GM18505 (cell line): ENCODE results near the gene SLC36A3.
A peak's percentile ranks its signal among the peaks of the same experiment; 100 is the strongest.
"Not testable (repeated sequence)": the region's sequence is repeated elsewhere in the genome, so short reads cannot be mapped to it uniquely, and the experiment has no call there.

Source experiments
- ATAC-seq: cut with Tn5 transposase; IDR thresholded peaks from one replicate; pipeline ENCODE4 v1.9.1; 2021; ENCODE audit not compliant: unreplicated experiment
- POLR2A ChIP-seq: IDR thresholded peaks from 4 replicates; pipeline ENCODE4 v1.6.1; 2011; ENCODE audit warnings: borderline replicate concordance; ENCODE audit not compliant: insufficient read depth, insufficient read length; ENCODE audit errors: extremely low read depth

Gene SLC36A3

DNA sequence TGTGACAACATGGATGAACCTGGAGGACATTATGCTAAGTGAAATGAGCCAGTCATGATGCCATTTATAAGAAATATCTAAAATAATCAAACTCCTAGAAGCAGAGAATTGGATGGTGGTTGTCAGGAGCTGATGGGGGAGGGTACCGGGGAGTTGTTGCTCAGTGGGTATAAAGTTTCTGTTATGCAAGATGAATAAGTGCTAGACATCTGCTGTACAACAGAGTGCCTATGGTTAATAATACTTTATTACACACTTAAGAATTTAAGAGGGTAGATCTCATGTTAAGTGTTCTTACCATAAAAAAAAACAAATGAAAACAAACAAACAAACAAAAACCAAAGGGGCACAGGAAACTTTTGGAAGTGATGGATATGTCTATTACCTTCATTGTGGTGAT, 66.7 kb downstream of the SLC36A3 start:
- ATAC-seq, result no peak
- TF ChIP-seq POLR2A, result no peak

DNA sequence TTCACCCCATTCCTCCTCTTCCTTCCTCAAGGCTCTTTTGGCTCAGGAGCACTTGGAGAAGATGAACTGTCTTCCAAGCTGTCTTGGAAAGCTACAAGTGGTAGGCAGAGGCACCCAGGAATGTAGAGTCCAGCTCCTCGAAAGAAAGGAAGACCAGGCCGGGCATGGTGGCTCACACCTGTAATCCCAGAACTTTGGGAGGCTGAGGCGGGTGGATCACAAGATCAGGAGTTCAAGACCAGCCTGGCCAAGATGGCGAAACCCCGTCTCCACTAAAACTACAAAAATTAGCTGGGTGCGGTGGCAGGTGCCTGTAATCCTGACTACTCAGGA, 68.4 kb downstream of the SLC36A3 start:
- ATAC-seq, result not testable (repeated sequence)

DNA sequence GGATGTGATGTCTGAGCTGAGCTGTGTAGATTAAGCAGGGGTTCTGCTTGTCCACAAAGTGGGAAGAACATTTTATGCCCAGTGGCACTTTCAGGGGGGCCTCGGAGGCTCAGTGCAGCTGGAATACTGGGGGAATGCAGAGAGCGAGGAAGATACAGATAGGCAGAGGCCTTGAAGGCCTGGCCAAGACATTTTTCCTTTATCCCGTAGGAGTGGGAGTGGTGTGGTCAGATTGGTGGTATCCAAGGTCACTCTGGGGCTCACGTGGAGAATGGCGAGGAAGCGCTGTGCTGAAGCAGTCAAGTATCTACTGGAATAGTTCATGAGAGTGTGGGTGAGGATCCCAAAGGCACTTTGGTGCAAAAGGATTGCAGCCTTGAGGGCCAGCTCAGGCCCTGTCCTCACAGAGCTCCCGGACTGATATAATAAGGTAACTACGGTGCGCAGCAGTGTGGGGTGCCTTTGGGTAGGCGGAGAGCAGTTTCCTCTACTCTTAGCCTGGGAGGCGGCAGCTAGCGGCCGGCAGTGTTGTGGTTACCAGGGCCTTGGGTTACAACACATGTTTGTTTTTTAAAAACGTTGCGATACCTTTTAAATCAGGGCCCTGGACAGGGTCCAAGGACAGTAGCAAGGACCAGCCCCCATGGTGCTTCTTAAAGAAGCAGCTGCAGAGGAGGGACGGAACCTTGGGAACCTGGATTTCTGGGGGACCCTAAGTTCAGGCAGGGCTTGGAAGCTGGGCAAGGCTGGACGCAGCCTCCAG, 68.9 kb downstream of the SLC36A3 start:
- peak; percentile 43 for ATAC-seq
- peak; percentile 56 for TF ChIP-seq POLR2A

DNA sequence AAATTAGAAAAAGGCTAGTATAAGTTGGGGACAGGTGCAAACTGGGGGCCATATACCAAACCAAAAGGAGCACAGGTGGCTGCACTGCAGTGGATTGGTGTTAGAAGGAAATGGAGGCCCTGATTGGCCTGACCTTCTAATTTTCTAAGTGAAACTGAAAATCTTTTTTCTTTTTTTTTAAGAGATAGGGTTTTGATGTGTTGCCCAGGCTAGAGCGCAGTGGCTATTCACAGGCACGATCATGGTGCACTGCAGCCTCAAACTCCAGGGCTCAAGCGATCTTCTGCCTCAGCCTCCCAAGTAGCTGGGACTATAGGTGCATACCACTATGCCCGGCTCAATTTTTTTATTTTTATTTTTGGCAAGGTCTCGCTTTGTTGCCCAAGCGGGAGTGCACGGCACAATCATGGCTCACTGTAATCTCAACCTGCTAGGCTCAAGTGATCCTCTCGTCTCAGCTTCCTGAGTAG, 69.9 kb downstream of the SLC36A3 start:
- peak; percentile 29 for TF ChIP-seq POLR2A
- ATAC-seq, result peak; percentile 56

DNA sequence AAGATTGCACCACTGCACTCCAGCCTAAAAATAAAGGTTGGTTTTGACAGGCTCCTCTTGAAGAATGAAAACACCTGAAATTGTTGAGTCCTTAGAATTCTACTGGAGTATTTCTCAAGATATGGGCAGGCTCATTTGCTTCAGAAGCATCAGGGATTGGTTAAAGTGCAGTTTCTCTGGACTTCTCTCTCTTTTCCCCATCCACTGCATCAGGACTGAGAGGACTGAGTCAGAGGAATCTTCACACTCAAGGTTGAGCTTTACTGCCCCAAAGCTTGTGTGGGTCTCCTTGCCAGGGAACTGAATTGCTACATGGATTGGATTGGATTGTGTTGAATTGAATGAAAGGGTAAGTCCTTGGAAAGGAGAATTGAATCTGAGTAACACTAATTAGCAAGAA, 72.2 kb downstream of the SLC36A3 start:
- no peak for ATAC-seq
- no peak for TF ChIP-seq POLR2A

DNA sequence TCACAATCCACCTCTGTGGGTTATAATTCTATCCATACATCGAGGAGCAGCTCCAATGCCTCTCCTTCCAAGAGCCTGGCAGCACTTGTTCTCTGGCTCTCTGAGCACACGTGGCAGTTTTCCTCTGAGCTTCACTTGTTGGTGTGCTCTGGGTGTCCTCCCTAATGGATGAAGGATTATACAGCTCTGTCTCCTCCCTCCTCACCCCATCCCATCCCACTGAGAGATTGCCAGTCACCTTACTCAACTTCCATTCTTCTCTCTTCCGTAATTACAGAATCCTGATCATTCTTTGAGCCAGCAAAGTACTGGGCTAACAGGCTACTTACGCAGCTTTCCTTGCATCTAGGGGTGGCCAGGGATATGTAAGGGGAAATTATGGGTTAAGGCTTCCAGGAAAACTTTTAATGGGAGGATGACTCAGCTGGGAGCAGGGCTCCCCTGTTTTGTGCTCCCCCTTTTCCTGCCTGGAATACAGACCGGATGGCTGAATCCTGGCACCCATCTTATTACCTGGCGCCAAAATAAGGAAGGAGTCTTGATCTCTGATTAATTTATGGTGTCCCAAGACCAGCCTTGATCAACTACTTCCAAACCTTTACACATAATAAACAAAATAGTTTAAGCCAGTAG, 73.4 kb downstream of the SLC36A3 start:
- ATAC-seq, result no peak
- no peak for TF ChIP-seq POLR2A

DNA sequence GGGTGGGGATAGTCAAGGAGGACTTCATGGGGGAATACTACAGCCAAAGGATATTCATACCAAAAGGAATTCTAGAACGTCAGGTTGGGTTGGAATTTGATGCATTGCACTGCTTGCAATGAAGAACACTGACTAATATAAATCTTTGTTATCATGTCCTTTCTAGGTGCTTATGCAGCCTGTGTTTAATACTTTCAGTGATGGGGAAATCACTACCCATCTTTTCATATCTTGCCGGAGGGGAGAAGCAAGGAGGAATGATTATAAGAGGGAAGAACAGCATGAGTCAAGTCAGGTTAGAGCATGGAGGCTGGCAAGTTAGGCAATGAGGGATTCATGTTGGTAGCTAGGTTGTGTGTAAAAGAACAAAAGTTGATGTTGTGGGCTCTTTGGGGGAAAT, 74.6 kb downstream of the SLC36A3 start:
- no peak for ATAC-seq
- no peak for TF ChIP-seq POLR2A

DNA sequence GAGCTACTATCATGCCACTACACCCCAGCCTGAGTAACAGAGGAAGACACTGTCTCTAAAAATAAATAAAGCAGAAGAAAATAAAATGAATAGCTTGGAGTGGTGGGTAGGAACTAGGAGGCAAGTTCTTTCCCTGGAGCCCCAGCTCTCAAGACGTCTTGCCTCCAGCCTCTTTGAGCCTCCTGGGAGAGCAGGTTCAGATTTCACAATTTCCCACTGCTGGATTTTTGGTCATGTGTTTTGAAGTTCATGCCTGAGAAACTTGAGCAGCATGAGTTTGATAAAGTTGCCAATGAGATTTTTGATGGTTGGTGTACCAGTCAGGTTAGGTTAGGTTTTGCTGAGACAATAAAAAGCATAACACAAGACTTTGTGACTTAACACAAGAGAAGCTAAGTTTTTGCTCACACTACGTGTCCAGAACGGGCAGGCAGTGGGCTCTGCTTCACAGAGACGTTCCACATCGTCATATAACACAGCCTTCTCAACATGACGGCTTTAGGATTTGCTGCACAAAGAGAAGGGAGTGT, 75.6 kb downstream of the SLC36A3 start:
- no peak for ATAC-seq
- no peak for TF ChIP-seq POLR2A
